Heart right ventricle (tissue), 16 donors: ENCODE results near the gene RTL10. TPM values are rescaled to one million over a fixed set of nuclear protein-coding genes. Genes with fewer than 3 reads are reported as not detected.

Experiments used
- ATAC-seq, 8 donors: fragments of 200-7000 bp; cut with Tn5 transposase; one replicate each; pipeline ENCODE4 v1.9.1; 2020; ENCODE audit warnings: mild to moderate bottlenecking in 8 of 8, moderate library complexity in 8 of 8, moderate number of reproducible peaks in 1 of 8
- DNase-seq, 2 donors: peaks; one replicate each; pipeline ENCODE4 v3.0.0-alpha.2; 2020
- H3K27ac ChIP-seq, 10 donors: fragments of 200-600 bp; sonication (generic) in 2 of 10; one replicate each; pipeline versions ENCODE4 v1.5.0 to v1.8.0; 2020 to 2022; ENCODE audit warnings: mild to moderate bottlenecking in 3 of 10
- H3K27me3 ChIP-seq, 7 donors: fragments of 200-600 bp; one replicate each; pipeline ENCODE4 v1.8.0; 2021 to 2022; ENCODE audit warnings: mild to moderate bottlenecking in 2 of 7
- H3K36me3 ChIP-seq, 9 donors: fragments of 200-600 bp; sonication (generic) in 1 of 9; one replicate each; pipeline versions ENCODE4 v1.5.0 to v1.8.0; 2020 to 2022; ENCODE audit warnings: mild to moderate bottlenecking in 2 of 9
- H3K4me1 ChIP-seq, 9 donors: fragments of 200-600 bp; sonication (generic) in 1 of 9; one replicate each; pipeline versions ENCODE4 v1.5.0 to v1.8.0; 2020 to 2022; ENCODE audit warnings: mild to moderate bottlenecking in 4 of 9
- H3K4me3 ChIP-seq, 10 donors: fragments of 200-600 bp; sonication (generic) in 2 of 10; one replicate each; pipeline versions ENCODE4 v1.5.0 to v1.8.0; 2020 to 2022; ENCODE audit warnings: mild to moderate bottlenecking in 7 of 10, moderate library complexity in 2 of 10
- H3K9me3 ChIP-seq, 11 donors: fragments of 200-600 bp in 10 of 11; sonication (generic) in 2 of 11; one replicate each; pipeline versions ENCODE4 v1.5.0 to v1.8.0; 2013 to 2022; ENCODE audit warnings: mild to moderate bottlenecking in 2 of 11, control low read depth in 1 of 11, moderate library complexity in 1 of 11
- CTCF ChIP-seq, 9 donors: fragments of 200-600 bp; sonication (generic) in 2 of 9; IDR thresholded peaks; one replicate each; pipeline versions ENCODE4 v1.5.0 to v1.8.0; 2021 to 2022; ENCODE audit warnings: antibody characterized with exemption in 9 of 9, mild to moderate bottlenecking in 5 of 9, moderate library complexity in 1 of 9
- WGBS, 2 donors: extraction: QIAGEN DNeasy Blood & Tissue Kit; methylation state at CpG; one replicate each; pipeline ENCODE4 v1.1.7; 2013; ENCODE audit warnings: inconsistent platforms in 1 of 2; 5-methylcytosine and 5-hydroxymethylcytosine counted together
- intact Hi-C, 10 donors: fragments of 100-400 bp; cut with DNase I; formaldehyde crosslinking; loops; one replicate each; pipeline versions ENCODE4 v1.11.1 to v1.14.2; 2022
- long read RNA-seq, 3 donors: library from polyadenylated mRNA; unstranded; transcript quantifications; one replicate each; pipeline ENCODE4 v2.0.0, GENCODE V29; 2020 to 2021
- polyA plus RNA-seq, 2 donors: library from polyadenylated mRNA; stranded (reverse); fragments of 200-250 nt; gene quantifications; one replicate each; pipeline ENCODE4 v1.2.3, GENCODE V29; 2013
- total RNA-seq, 10 donors: library from RNA; stranded (reverse); fragmentation: NEBNext Ultra II Directional in 3 of 10; extraction: Animal tissue kit (Norgen Biotek cat#: 25700) in 3 of 10; gene quantifications; one replicate each; pipeline versions ENCODE4 v1.2.1 to v1.2.4, GENCODE V29; 2021 to 2023
- donor health status: Arrhythmogenic right ventricular cardiomyopathy.
- donor health status: ischemic (EF 13 %, LVEDD 7.1; RV severe dilation, severe dysfunction).
- donor health status: healthy with polysubstance abuse.
- donor health status: DM: no; HTN: yes; CAD: no.
- donor health status: DM: no; HTN: no; CAD: no.
- donor health status: ischemic (EF 25% LVEDD 6.9; RV normal size, moderate dysfunction).
- donor health status: ischemic (EF 25% LVEDD 5.7; RV mildly dilated, moderate dysfunction).
- donor health status: healthy.
- donor health status: DM: yes; HTN: yes; CAD: no.
- donor health status: Ischemic cardiomyopathy.
- donor health status: ischemic (EF 35%, LVEDD 5.7; RV mildly dilated, moderate dysfunction).
- donor health status: nonischemic (EF 11% LVEDD 7.7; RV severe dilation, severe dysfunction).
- donor health status: DM: yes; HTN: yes; CAD: no.
- donor health status: PGD.
- donor health status: ischemic (EF 29% LVEDD 5.4; RV normal size, mild dysfunction).
- donor health status: nonischemic (EF 23%, LVEDD 6.1; RV moderate dilation, normal function).

Gene RTL10
- total RNA-seq: 10 to 100 TPM in 2 of 10 donors, 1 to 10 TPM in 8; 5.3 to 12.0 (median 7.2) TPM
- 1 to 10 TPM; 4.0 to 6.5 TPM for polyA plus RNA-seq
- long read RNA-seq, donor 1, full-length matches to known transcripts: 3 of 7 reads
- long read RNA-seq, donor 1, partial matches to known transcripts: 0 of 7 reads
- long read RNA-seq, donor 1, other reads (novel, unspliced or antisense): 4 of 7 reads
- long read RNA-seq, donor 2, full-length matches to known transcripts: 9 of 20 reads
- long read RNA-seq, donor 2, partial matches to known transcripts: 0 of 20 reads
- long read RNA-seq, donor 2, other reads (novel, unspliced or antisense): 11 of 20 reads
- long read RNA-seq, donor 3, full-length matches to known transcripts: 17 of 25 reads
- long read RNA-seq, donor 3, partial matches to known transcripts: 0 of 25 reads
- long read RNA-seq, donor 3, other reads (novel, unspliced or antisense): 8 of 25 reads

DNA sequence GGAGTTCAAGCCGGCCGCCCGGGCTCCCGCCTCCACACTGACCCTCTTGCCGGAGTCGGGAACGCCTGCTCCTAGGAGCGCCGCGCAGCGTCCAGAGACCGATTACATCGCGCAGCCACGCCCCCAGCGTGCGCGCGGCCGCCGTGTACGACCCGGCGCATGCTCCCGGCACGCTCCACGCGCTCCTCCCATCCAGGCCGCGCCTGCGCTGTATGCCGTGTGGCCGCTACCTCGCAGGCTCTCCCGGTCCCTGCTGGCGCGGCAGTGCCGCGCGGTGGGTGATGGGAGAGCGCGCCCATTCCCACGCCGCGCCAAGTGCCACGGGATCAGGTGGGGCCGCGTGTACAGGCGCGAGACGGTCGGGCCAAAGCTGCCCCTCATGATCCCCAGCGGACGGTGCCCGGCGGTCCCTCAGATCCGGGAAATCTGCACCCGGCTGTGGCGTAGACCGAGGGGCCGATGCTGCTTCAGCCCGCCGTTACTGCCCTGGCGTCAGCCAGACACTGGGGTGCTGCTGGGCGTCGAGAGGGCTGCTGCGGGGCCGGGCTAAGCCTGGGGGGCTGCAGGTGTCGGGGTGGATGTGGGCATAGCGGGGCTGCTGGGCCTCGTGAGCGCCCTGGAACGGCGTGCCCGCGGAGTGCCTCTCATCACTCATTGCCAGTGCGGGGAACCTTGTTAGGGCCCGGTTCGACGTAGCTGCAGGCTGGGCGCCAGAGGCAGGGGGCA, at the start of gene RTL10, which contains the start of gene GNB1L:
TSS of gene RTL10 (minus strand) at position 97 of the 726 bp plus-strand sequence. CDS start 2,613 bp downstream, outside the sequence.
TSS of gene GNB1L (minus strand) at position 97 of the 726 bp plus-strand sequence. CDS start 33,519 bp downstream, outside the sequence.
- WGBS, 2 donors: 1% methylated on average over 81 of the region's 81 CpGs
- intact Hi-C loops: loop anchor here in 1 of 10 donors (5.0 kb wide), 1 partner anchor 53 kb away; no protein-coding TSS in a partner anchor
- peak in 6 of 9 donors; percentile 7 to 50 (median 32) for TF ChIP-seq CTCF (IDR thresholded peaks at IDR 0.05)

GRCh38 chr22:19904174-19904856, 49.6 kb upstream of the RTL10 start:
- H3K9me3 ChIP-seq: no peaks in the 10 kb centered on the region
- intact Hi-C loops: no loop called here
- peak in 2 of 8 donors; percentile 10 to 12 for ATAC-seq
- H3K27me3 ChIP-seq: no peaks in the 10 kb centered on the region
- no peak for TF ChIP-seq CTCF (IDR thresholded peaks at IDR 0.05)
- no peak overlapping the region for H3K27ac ChIP-seq
- H3K4me3 ChIP-seq: no peak overlapping the region
- H3K4me1 ChIP-seq: no peaks in the 10 kb centered on the region
- 84 to 94% methylated on average over 16 of the region's 16 CpGs for WGBS, 2 donors
- peaks cover 0 to 52% (median 4%) of the 10 kb centered on the region in 9 donors for H3K36me3 ChIP-seq
- no peak for DNase-seq

More for the DNA sequence above, at the start of gene RTL10, which contains the start of gene GNB1L:
- Histone ChIP-seq H3K4me3 (peak within 1 kb of the TSS; percentile 69 to 98 (median 95)), H3K27ac (peak within 1 kb of the TSS; percentile 78 to 98 (median 94)), H3K9me3 (no peaks in the 10 kb centered on the region), H3K4me1 (peaks cover 18 to 33% (median 27%) of the 10 kb centered on the region in 9 donors), H3K27me3 (no peaks in the 10 kb centered on the region), H3K36me3 (peaks cover 0 to 29% (median 10%) of the 10 kb centered on the region in 9 donors)
- peak; percentile 96 to 99 for DNase-seq
- ATAC-seq: peak; percentile 98 to 99 (median 99)

DNA sequence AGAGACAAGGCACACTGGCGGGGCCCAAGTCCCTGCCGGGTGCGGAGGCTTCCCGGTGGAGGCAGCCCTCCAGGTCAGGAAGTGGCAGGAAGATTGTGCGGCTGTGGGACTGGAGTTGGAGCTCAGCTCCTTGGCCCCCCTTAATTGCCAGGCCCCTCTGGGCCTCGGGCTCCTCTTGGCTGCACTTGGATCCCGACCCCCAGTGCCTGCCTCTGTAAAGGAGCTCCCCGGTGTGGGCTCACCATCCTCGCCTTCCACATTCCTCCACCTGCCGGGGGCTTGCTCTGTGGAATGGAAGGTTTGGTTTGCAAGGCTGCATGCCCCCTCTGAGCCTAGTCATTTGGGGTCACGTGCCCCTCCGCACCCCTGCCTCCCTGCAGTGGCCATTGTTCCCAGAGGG, 48.8 kb upstream of the RTL10 start:
- no peaks in the 10 kb centered on the region for H3K27me3 ChIP-seq
- H3K9me3 ChIP-seq: no peaks in the 10 kb centered on the region
- DNase-seq (no peak), ATAC-seq (peak in 3 of 8 donors; percentile 6 to 19 (median 17))
- H3K4me1 ChIP-seq: no peaks in the 10 kb centered on the region
- H3K27ac ChIP-seq: no peak overlapping the region
- peaks cover 0 to 54% (median 2%) of the 10 kb centered on the region in 9 donors for H3K36me3 ChIP-seq
- intact Hi-C loops: no loop called here
- no peak overlapping the region for H3K4me3 ChIP-seq
- WGBS, 2 donors: 81 to 82% methylated on average over 12 of the region's 12 CpGs
- no peak for TF ChIP-seq CTCF (IDR thresholded peaks at IDR 0.05)
